Vagina (tissue), 2 donors: ENCODE measurements around the gene RHEX. TPM values are rescaled to one million over a fixed set of nuclear protein-coding genes. Genes with fewer than 3 reads are reported as not detected.
A peak's percentile ranks its signal among the peaks of the same experiment; 100 is the strongest.

Experiments
- DNase-seq, 2 donors: peaks; one replicate each; pipeline ENCODE4 v3.0.0-alpha.2; 2017; ENCODE audit errors: extremely low spot score in 2 of 2
- H3K27ac ChIP-seq: fragments of 200-600 bp; sonication (generic); one replicate; pipeline ENCODE4 v1.5.1; 2019
- H3K27me3 ChIP-seq: fragments of 200-600 bp; sonication (generic); one replicate; pipeline ENCODE4 v1.5.1; 2019
- H3K36me3 ChIP-seq, 2 donors: fragments of 200-600 bp; sonication (generic); one replicate each; pipeline ENCODE4 v1.5.1; 2017 to 2019
- H3K4me1 ChIP-seq: fragments of 200-600 bp; sonication (generic); one replicate; pipeline ENCODE4 v1.5.1; 2019
- H3K4me3 ChIP-seq, 2 donors: fragments of 200-600 bp; sonication (generic); 1 replicate in 1 of 2; 2 replicates in 1 of 2; pipeline ENCODE4 v1.5.1; 2016 to 2019
- H3K9me3 ChIP-seq: fragments of 200-600 bp; sonication (generic); one replicate; pipeline ENCODE4 v1.5.1; 2019
- CTCF ChIP-seq, 3 experiments: fragments of 450-650 bp in 2 of 3; fragments of 200-600 bp in 1 of 3; sonication (generic) in 1 of 3; IDR thresholded peaks; one replicate each; pipeline ENCODE4 v1.5.1; 2017 to 2019; ENCODE audit warnings: antibody characterized with exemption in 3 of 3, mild to moderate bottlenecking in 2 of 3, moderate library complexity in 2 of 3
- POLR2A ChIP-seq, 2 donors: fragments of 450-650 bp; IDR thresholded peaks; one replicate each; pipeline ENCODE4 v1.6.1; 2017; ENCODE audit warnings: antibody characterized with exemption in 2 of 2, mild to moderate bottlenecking in 2 of 2, moderate library complexity in 2 of 2
- POLR2AphosphoS5 ChIP-seq, 2 donors: sonication (generic); formaldehyde crosslinking; IDR thresholded peaks; one replicate each; pipeline ENCODE4 v1.9.0; 2017; ENCODE audit warnings: antibody characterized with exemption in 2 of 2, mild to moderate bottlenecking in 2 of 2, low read depth in 1 of 2; ENCODE audit not compliant: insufficient read depth in 1 of 2
- intact Hi-C: fragments of 100-400 bp; cut with DNase I; formaldehyde crosslinking; loops from one replicate; pipeline ENCODE4 v1.15.1; 2023
- total RNA-seq: library from RNA; depleted of rRNA; stranded (reverse); fragments of >200 nt; gene quantifications from one replicate; pipeline ENCODE4 v1.2.3, GENCODE V29; 2016

RHEX gene
- total RNA-seq, 1 donor from 2014 or later, result 1.7 TPM

GRCh38 chr1:206116873-206117150 is 63.8 kb downstream of the RHEX start:
- peak in 1 of 2 donors; percentile 77 for DNase-seq
- Histone ChIP-seq H3K9me3 (no peaks in the 10 kb centered on the region), H3K27me3 (no peaks in the 10 kb centered on the region), H3K27ac (peak overlapping the region; percentile 10), H3K36me3 (no peaks in the 10 kb centered on the region), H3K4me3 (peak overlapping the region; percentile 43 to 46), H3K4me1 (peaks cover 16% of the 10 kb centered on the region)
- intact Hi-C loops, result no loop called here
- TF ChIP-seq POLR2AphosphoS5 (IDR thresholded peaks at IDR 0.05; ENCODE audit: insufficient read depth in 1 of 2, low read depth in 1 of 2), result no peak
- TF ChIP-seq POLR2A (IDR thresholded peaks at IDR 0.05), result no peak
- TF ChIP-seq CTCF (IDR thresholded peaks at IDR 0.05), result no peak

DNA sequence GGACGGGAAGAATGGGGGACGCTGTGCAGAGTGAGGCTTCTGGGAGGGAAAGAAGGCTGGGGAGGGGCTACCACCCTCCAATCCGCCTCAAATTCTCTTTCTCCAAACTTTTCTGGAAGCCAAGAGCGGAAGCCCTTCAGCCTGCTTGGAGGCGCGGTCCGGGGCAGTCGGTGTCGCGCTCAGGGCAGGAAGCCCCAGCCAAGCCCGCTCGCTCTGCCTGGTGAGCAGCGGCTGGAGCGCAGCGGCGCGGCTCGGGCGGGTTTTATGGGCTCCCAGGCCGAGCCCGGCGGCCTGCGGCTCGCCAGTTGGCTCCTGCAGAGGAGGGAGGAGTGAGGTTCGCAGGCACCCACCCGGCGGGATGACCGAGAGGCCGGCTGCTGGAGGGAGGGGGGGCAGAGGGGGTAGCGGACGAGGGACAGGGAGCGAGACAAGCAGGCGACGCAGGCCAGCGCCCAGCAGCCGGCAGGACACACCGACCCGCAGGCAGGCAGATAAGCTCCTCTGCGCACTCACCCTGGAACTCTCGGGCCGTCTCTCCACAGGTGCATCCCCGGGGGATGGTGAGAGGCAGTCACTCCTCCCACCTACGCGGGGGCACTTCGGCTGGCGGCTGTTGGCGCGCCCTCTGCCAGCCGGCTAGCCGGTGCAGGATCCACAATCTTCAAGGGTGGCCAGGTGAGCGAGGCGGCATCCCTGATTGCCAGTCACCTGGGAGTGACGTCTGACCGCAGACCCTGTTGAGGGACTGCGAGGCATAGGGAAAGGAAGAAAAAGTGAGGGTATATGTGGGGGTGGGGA is 64.4 kb downstream of the RHEX start, which contains the start of gene AVPR1B:
Gene AVPR1B, minus strand, starts transcription at position 238 of the 798 bp plus-strand sequence. CDS start 498 bp downstream, outside the sequence.
- intact Hi-C loops, result no loop called here
- no peaks in the 10 kb centered on the region for H3K9me3 ChIP-seq
- no peaks in the 10 kb centered on the region for H3K27me3 ChIP-seq
- H3K4me3 ChIP-seq, result peak within 1 kb of the TSS; percentile 43 to 46
- peak within 1 kb of the TSS; percentile 10 for H3K27ac ChIP-seq
- no peaks in the 10 kb centered on the region for H3K36me3 ChIP-seq
- peaks cover 16% of the 10 kb centered on the region for H3K4me1 ChIP-seq
- no peak for TF ChIP-seq CTCF (IDR thresholded peaks at IDR 0.05)
- no peak for TF ChIP-seq POLR2AphosphoS5 (IDR thresholded peaks at IDR 0.05; ENCODE audit: insufficient read depth in 1 of 2, low read depth in 1 of 2)
- no peak for TF ChIP-seq POLR2A (IDR thresholded peaks at IDR 0.05)
- DNase-seq, result peak; percentile 65 to 77

DNA sequence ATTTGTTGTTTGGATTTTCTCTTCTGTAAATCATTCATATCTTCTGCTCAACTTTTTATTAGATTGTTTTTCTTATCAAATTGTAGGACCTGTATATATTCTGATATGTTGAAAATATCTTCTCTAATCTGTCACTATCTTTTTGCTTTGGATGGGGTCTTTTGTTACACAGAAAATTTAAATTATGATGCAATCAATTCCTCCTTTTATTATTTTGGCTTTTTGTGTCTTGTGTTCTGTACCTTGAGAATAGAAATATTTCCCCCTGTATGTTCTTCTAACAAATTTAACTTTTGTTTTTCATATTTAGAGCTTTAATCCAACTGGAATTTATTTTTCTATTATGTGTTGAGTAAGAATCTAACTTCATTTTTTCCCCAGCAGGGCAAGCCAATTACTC is 67.4 kb downstream of the RHEX start:
- no peaks in the 10 kb centered on the region for H3K9me3 ChIP-seq
- peaks cover 16% of the 10 kb centered on the region for H3K4me1 ChIP-seq
- intact Hi-C loops, result no loop called here
- TF ChIP-seq POLR2A (IDR thresholded peaks at IDR 0.05) (no peak), POLR2AphosphoS5 (IDR thresholded peaks at IDR 0.05; ENCODE audit: insufficient read depth in 1 of 2, low read depth in 1 of 2) (no peak), CTCF (IDR thresholded peaks at IDR 0.05) (no peak)
- no peaks in the 10 kb centered on the region for H3K36me3 ChIP-seq
- H3K27ac ChIP-seq, result no peak overlapping the region
- H3K27me3 ChIP-seq, result no peaks in the 10 kb centered on the region
- no peak overlapping the region for H3K4me3 ChIP-seq
- no peak for DNase-seq

- Histone ChIP-seq H3K27me3 (no peaks in the 10 kb centered on the region), H3K9me3 (no peaks in the 10 kb centered on the region), H3K36me3 (no peaks in the 10 kb centered on the region), H3K4me3 (no peak overlapping the region), H3K27ac (no peak overlapping the region), H3K4me1 (peaks cover 16% of the 10 kb centered on the region)
- DNase-seq, result no peak
- TF ChIP-seq POLR2AphosphoS5 (IDR thresholded peaks at IDR 0.05; ENCODE audit: insufficient read depth in 1 of 2, low read depth in 1 of 2) (no peak), POLR2A (IDR thresholded peaks at IDR 0.05) (no peak), CTCF (IDR thresholded peaks at IDR 0.05) (no peak)
- intact Hi-C loops, result no loop called here
Observed at GRCh38 chr1:206121269-206121668, 68.3 kb downstream of the RHEX start.

DNA sequence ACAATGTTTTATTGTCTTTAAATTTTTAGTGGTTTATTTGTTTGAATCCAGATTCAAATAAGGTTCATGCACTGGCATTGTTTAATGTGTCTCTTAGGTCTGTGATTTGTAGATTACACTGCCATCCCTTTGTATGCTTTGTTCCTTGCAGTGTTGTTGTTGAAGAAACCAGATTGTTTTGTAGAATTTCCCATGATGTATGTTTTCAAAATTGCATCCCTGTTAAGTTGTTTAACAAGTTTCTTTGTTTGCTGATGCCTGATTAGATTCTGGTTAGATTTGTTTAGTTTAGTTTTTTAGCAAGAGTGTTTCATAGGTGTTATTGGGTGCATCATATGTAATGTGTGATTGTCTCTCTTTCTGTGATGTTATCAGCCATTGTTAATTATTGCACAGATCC is 69.7 kb downstream of the RHEX start:
- Histone ChIP-seq H3K9me3 (no peaks in the 10 kb centered on the region), H3K4me3 (no peak overlapping the region), H3K4me1 (peaks cover 4% of the 10 kb centered on the region), H3K36me3 (no peaks in the 10 kb centered on the region), H3K27ac (no peak overlapping the region), H3K27me3 (no peaks in the 10 kb centered on the region)
- DNase-seq, result no peak
- no peak for TF ChIP-seq POLR2A (IDR thresholded peaks at IDR 0.05)
- TF ChIP-seq CTCF (IDR thresholded peaks at IDR 0.05), result no peak
- no peak for TF ChIP-seq POLR2AphosphoS5 (IDR thresholded peaks at IDR 0.05; ENCODE audit: insufficient read depth in 1 of 2, low read depth in 1 of 2)
- intact Hi-C loops, result no loop called here
